Kidney tubule cell (primary cell): ENCODE data around the gene SPEM3.

Experiments
- DNase-seq: peaks from one replicate; pipeline ENCODE4 v3.0.0-alpha.2; 2018; ENCODE audit warnings: low spot score

The SPEM3 gene

DNA sequence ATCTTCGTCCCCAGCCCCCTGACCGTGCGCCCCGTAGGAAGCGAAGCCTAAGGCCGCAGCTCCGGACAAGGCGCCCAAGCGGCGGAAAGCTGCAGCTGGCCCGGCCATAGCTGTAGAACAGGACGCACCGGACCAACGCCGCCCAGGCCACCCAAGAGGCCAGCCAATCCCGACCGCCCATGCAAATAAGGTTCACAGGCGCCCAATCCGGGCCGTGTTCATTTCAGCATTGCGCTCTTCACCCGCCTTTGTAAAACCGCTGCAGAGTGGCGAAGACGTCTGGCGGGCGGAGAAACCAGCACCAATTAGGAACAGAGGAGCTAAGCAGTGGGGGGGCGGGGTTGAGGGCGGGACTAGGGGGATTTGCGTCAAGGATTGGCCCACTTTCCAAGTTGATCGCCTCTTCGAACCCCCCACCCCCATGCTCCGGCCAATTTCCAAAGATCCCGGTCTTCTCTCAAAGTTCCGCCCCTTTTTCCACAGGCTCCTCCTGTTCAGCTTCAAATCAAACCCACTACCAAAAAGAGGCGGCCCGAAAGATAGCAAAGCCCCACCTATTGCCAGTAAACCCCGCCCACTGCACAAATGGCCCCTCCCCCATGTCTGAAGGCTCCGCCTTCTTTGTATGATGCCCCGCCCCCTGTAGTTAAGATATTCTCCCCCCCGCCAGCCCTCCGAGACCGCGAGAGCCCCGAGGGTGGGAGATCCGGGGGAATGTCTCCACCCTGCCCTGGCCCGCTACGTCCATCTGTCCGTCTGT lies 24.5 kb upstream of the SPEM3 start, which contains the start of gene TMEM256:
Gene TMEM256, minus strand, starts transcription at position 121 of the 760 bp plus-strand sequence. Its CDS starts 13 bp downstream, at position 108.
- DNase-seq: peak; percentile 99

DNA sequence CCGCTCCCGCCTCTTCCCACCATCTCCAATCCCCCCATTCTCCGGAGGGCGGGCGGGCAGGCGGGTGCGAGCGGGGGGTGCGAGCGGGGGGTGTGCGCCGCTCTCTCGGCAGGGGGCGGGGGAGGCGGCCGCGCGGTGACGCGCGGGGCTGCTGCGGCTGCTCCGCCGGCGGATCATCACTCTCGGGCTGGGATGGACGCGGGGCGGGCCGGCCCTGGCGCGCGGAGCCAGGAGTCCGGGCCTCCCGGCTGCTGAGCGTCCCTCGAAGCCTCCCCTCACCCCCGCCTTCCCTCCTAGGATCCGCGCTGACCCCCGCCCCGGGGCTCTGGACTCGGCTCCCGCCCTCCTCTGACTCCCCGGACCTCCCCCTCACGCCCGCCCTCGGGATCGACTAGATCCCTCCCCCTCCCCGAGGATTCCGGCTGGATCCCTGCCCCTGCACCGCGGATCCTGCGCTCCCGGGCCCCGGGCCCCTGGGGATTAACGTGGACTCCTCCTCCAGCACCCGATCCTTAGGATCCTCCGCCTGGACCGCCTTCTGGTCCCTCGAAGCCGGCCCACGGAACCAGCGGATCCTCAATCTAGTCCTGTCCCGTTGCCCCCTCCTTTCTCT lies 23.8 kb upstream of the SPEM3 start:
- no peak for DNase-seq

DNA sequence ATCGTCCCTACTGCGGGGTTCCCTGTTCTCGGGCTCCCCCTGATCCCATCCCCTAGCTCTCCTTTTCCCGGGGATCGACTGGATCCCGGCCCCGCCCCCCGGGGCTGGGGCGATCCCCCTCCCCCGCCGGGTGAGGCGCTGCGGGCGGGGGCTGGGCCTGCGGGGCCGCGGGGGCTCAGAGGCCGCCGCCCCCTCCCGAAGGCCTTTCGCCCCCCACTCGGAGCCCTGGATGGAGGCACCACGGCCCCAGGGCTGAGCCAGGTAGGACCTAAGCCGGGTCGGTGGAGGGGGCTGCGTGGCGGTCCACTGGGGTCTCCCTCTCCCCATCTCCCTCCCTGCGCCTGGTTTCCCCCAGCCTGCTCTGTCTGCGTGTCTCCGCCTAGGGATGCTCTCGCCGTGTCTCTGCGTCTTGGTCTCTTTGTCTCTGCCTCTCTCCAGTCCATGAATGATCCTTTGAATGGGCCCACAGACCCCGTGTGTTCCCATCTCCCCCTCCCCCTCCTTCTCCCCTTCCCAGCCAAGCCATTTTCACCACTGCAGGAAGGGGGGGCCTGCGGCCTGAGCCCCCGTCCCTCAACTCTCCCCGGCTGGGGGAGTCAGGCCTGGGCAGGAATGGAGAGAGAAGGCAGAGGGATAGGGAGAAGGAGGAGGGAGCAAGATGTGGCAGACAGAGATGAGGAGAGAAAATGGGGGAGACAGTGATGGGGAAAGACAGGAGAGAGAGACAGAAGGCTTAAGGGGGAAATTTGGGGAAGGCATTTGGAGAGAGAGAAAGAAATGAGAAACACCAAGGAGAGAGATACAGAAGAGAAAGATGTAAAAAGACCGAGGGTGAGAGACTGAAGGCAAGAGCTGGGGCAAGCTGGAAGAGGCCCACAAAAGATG lies 23.1 kb upstream of the SPEM3 start:
- no peak for DNase-seq

DNA sequence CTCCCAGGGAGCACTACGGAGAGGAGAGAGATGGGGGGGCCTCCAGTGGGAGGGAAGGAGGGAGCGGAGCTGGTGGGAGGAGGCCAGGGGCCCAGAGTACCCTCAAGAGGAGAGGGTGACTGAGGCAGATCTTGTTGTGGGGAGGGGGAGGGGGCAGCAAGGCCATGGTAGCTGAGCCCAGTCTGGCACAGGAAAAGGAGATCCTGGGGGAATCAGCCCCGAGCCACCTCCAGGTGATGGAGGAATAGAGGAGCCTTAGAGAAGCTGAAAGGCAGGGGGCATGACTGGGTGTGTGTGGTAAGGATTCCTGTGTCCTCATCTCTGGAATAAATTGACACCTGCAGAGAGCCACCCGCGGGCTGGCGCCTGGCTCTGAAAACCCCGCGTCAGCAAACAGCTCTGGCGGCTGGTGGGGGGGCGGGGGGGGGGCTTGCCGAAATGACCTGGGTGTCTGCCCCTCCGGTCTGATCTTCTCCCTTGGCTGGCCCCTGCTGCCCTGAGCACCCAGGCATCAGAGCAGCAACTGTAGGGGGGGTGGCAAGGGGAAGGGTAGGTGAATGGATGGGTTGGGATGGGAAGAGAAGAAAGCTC lies 22.3 kb upstream of the SPEM3 start:
- DNase-seq: no peak

DNA sequence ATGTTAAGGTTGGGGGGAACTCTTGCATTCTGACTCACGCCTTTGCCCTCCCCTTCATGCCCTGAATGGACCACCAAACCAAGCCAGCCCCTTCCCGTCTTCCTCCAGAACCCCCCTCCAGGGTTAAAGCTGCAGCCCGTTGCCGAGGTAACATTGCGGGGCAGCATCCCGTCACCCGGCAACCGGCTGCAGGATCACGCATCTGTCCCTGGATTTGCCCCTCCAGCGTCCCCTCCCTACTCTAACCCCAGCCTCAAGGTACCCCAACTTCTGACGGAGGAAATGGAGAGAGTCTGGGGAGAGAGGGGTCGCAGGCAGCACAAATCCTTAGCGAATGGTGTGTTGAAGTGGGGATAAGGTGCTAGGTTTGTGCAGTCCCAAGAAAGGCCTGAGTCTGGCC lies 21.6 kb upstream of the SPEM3 start:
- DNase-seq: no peak

DNA sequence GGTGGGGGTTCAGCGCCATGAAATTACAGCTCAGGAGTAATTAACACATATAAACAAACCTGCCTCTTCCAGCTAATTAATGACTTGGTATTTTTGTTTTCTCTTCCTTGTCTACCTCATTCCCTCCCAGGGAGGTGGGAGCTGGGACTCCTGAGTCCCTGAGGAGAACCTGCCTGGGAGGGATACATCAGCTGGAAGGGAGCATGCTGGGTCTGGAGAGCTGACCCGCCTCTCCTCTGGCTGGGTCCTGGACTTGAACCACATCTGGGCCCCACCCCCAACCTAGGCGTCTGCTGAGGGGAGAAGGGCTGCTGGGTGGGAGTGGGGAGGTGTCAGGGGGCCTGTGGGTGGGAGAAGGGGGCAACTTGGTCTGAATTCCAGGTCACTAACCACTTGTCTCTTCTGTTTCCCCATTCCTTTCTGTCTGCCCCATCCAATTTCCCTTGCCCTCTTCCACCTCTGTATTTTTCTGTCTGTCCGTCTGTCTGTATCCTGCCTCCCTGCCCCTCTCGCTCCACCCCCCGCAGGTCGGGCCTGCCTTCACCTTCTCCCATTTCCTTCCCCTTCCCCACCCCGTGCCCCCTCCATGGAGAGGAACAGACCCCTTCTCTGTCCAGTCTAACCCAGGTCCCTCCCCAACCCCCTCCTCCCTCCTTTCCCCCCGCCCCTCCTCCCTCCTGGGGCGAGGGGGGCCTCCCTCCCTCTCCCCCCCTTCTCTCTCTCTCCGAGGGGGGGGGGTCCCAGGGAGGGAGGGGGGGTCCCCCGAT lies 21.0 kb upstream of the SPEM3 start, which contains the start of gene NLGN2:
Gene NLGN2, plus strand, starts transcription at position 361 of the 767 bp plus-strand sequence. CDS start 411 bp downstream, outside the sequence.
- no peak for DNase-seq

DNA sequence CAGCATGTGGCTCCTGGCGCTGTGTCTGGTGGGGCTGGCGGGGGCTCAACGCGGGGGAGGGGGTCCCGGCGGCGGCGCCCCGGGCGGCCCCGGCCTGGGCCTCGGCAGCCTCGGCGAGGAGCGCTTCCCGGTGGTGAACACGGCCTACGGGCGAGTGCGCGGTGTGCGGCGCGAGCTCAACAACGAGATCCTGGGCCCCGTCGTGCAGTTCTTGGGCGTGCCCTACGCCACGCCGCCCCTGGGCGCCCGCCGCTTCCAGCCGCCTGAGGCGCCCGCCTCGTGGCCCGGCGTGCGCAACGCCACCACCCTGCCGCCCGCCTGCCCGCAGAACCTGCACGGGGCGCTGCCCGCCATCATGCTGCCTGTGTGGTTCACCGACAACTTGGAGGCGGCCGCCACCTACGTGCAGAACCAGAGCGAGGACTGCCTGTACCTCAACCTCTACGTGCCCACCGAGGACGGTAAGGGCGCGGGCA lies 20.4 kb upstream of the SPEM3 start:
- no peak for DNase-seq

DNA sequence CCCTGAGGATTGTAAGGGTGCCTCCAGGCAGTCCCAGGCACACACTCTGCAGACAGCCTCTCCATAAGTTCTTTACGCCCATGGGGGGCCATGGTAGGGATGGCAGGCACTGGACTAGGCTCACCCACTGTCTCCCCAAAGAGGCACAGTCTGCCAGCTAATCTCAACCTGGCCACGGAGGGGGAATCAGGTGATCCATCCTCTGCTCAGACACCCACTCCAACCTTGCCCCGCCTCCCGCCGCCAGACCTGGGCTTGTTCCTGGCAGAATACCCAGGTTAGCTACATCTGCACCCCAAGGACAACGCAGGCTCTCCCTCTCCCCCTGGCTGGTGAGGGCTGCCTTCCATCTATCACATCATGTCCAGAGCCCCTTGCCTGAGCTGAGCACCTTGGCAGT lies 19.8 kb upstream of the SPEM3 start:
- no peak for DNase-seq

DNA sequence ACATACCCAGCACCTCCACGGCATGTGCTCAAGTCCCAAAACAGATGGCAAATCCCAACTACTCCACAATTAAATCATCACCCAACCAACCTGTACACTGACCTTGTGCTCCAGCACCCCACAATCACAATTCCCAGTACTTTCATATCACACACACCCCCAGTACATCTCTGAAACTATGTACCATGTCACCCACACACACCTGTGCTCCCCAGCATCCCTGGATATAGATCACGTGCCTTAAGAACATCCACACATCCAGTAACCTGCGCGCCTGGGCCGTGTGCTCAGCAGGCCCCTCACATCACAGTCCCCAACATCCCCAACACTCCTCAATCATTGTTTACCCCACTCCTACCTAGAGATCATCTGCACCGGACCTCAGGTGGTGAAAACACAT lies 18.9 kb upstream of the SPEM3 start:
- DNase-seq: no peak

DNA sequence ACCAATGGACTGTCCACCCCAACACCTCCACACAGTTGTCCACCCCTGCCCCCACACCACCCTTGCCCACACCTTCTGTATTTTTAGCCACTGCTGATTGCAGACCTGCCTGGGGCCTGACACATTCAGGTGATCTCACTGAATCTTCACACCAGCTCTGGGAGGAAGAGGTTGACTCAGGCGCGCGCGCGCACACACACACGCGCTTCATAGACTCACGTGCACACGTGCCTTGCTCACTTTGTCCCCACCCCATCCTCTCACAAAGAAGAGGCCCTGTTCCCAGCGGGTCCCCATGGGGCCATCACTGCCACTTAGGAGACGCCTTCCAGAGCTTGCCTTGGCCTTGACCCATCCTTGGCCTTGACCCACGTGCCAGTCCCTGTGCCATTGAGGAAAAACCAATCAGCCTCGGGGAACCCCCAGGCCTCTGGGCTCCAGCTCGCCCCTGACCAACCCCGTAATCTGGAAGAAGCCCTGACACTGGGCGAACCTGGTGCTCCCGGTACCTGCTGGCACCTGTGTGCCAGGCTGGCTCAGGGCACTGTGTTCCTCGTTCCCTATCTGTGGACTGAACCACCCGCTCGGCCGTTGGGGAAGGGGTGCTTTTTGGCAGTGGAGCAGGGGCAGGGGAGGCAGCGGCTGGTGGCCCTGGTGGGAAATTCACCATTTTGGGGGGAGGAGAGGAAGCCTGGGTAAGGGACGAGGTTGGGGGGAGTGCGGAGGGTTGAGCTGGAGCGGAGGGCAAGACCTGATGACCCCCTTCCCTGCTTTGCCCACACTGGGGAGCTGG lies 17.8 kb upstream of the SPEM3 start:
- no peak for DNase-seq

DNA sequence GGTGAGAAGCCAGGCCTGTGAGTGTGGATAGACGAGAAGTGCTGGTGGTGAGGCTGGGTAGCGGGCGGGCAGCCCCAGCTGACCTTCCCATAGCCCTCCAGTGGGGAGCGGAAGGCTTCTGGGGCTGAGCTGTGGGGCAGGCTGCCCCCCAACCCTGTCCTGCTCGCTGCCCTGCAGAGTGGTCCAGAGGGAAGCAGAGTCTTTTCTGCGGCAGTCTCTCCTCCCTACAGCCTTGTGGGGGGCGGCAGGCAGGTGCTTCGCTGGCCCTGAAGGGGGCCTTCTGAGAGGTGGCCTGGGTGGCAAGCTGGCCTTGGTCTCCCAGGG lies 17.3 kb upstream of the SPEM3 start:
- DNase-seq: no peak

DNA sequence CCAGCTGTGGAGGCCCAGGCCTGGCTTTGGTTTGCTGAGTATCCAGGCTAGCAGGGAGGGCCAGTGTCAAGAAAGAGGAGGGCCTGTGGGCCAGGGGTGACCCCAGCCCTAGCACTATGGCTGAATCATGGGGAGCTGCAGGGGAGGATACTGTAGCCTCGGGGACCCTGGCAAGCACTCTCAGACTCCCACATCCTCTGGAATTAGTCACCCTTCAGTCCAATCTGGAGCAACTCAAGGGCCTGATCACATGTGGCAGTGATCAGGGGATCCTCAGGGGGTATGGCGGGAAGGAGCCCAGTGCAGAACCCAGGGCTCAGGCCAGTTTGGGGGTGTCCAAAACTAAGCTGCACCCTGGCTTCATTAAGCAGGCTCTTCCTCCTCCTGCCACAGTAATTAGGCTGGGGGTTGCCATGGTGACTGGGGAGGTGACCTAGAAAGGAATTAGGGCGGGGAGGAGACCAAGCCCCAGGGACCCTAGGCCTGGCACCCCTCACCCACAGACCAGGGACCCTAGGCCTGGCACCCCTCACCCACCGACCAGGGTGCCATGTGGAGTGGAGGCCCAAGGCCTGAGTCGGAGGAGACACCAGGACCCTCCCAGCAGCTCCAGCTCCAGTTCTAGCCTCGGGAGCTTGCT lies 15.2 kb upstream of the SPEM3 start:
- no peak for DNase-seq

DNA sequence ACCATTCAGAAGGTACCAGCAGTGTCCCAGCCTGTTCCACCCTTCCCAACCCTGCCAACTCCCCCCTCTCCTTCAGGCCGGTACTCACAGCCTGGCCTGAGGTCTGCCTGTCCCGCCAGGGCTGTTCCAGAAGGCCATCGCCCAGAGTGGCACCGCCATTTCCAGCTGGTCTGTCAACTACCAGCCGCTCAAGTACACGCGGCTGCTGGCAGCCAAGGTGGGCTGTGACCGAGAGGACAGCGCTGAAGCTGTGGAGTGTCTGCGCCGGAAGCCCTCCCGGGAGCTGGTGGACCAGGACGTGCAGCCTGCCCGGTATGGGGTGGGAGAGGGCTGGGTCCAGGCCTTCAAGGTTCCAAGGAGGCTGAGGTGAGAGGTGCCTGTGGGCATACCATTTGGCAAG lies 13.8 kb upstream of the SPEM3 start:
- DNase-seq: no peak

DNA sequence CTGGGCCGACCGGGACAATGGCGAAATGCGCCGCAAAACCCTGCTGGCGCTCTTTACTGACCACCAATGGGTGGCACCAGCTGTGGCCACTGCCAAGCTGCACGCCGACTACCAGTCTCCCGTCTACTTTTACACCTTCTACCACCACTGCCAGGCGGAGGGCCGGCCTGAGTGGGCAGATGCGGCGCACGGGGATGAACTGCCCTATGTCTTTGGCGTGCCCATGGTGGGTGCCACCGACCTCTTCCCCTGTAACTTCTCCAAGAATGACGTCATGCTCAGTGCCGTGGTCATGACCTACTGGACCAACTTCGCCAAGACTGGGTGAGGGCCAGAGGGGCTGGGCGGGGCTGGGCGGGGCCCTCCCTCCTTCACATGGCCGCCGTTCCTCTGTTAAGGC lies 12.9 kb upstream of the SPEM3 start:
- DNase-seq: no peak

DNA sequence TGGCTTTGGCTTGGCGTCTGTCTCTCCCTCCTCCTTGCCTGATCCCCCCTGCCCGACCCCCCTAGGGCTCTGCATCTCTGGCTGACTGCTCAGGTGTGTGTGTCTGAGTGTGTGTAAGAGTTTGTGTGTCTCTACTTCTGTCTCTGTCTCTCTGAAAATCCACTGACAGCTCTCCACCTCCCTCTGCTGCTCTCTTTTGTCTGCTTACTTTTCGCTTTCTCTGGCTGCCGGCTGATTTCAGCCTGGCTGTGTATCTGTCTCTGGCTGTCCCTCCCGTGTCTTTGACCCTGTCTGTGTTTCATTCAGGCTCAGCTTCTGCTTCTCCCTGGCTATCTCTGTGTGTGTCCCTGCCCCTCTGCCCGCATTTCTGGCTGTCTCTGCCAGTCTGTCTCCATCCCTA lies 12.3 kb upstream of the SPEM3 start:
- DNase-seq: no peak

DNA sequence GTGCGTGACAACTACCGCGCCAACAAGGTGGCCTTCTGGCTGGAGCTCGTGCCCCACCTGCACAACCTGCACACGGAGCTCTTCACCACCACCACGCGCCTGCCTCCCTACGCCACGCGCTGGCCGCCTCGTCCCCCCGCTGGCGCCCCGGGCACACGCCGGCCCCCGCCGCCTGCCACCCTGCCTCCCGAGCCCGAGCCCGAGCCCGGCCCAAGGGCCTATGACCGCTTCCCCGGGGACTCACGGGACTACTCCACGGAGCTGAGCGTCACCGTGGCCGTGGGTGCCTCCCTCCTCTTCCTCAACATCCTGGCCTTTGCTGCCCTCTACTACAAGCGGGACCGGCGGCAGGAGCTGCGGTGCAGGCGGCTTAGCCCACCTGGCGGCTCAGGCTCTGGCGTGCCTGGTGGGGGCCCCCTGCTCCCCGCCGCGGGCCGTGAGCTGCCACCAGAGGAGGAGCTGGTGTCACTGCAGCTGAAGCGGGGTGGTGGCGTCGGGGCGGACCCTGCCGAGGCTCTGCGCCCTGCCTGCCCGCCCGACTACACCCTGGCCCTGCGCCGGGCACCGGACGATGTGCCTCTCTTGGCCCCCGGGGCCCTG lies 11.5 kb upstream of the SPEM3 start:
- DNase-seq: no peak

DNA sequence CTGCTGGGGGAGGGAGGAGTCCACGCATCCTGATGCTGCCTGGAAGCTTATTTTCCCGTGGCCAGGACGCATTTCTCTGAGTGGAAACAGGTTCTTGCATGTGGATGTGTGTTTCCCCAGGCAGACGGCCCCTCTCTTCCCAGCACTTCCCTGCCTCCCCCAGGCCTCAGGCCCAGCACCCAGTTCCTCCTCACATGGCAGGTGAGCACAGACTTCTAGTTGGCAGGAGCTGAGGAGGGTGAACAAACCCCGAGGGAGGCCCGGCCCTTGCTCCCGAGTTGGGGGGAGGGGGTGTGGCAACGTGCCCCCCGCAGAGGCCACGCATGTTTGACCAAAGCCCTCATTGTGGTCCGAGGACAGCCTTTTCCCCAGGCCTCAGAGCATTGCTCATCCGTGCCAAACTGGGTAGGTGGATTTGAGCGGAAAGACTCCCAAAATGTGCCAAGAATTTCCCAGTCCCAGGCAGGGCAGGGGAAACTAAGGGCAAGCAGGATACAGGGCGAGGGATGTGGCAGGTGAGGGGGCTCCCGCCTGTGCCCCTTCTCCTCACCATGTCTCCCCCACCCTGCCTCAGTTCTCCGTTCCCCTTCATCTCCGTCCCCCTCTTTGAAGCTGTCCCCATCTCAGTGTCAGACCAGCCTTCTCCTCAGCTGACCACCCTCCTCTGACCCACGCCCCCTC lies 10.0 kb upstream of the SPEM3 start:
- DNase-seq: no peak

DNA sequence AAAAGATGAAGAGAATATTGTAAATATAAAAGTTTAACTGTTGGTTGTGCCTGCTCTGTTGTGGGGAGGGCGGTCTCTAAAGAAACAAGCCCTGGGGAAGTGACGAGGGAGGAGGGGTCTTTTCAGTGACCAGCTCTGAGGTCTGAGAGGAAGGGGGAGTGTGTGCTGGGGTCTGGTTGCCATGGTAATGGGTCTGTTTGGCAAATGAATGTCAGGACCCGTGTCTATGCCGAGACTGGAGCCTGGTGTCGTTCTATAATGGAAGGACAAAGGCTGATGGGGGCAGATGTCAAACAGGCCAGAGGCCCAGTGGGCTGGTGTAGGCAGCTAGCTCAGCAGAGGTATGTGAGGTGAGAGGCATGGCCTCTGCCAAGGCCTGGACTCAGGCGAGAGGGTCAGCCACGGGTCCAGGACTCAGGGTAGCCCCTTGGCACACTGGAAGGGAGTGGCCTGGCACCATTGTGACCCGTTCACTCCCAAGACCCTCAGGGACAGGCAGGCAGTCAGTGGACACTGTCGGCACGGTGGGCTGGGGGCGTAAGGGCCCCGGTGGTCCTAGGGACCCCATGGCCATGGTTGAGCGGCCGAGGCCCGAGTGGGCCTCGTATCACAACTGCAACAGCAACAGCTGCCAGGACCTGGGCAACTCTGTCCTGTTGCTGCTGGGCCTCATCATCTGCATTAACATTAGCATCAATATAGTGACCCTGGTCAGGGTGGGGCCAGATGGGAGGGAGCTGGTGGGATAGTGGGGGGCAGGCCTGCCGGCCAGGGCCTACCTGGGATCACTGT lies 8.6 kb upstream of the SPEM3 start, which contains the start of gene SPEM1:
Gene SPEM1, plus strand, starts transcription at position 506 of the 792 bp plus-strand sequence. Its CDS starts 61 bp downstream, at position 567.
- DNase-seq: no peak
